GM12865 (cell line): ENCODE results near the gene LGI1.

Experiments
- DNase-seq: peaks from one replicate; pipeline ENCODE4 v3.0.0; 2010; ENCODE audit warnings: low read depth
- H3K4me3 ChIP-seq: 2 replicates; pipeline ENCODE4 v1.5.1; 2011; ENCODE audit warnings: mild to moderate bottlenecking, low read depth, low read length, control low read depth
- TF ChIP-seq, protein P1 (sequence below): IDR thresholded peaks from 2 replicates; pipeline ENCODE4 v1.5.1; 2011; ENCODE audit warnings: low read length, control low read depth, low read depth, inconsistent platforms; ENCODE audit not compliant: insufficient read depth; ENCODE audit errors: missing control alignments

LGI1 gene

DNA sequence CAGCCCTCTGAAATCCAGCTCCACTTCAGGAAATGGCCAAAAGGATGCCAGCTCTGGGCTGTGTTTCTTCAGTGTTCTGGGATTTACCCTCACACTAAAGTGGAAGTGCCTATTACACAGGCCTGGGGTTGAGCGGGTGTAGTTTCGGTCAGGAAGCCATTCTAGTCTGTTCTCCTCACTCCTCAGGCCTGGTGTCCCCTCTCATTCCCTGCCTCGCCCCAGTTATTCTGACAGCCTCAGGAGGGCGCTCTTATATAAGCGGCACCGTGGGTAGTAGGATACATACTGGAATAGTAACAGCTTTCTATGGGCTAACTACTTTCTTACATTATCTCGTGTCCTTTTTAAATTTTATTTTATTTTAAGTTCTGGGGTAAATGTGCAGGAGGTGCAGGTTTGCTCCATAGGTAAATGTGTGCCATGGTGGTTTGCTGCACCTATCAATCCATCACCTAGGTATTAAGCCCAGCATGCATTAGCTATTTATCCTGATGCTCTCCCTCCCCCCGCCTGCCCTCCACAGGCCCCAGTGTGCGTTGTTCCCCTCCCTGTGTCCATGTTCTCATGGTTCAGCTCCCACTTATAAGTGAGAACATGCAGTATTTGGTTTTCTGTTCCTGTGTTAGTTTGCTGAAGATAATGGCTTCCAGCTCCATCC, 12.2 kb upstream of the LGI1 start:
- DNase-seq: peak; percentile 12
- no peak overlapping the region for H3K4me3 ChIP-seq
- TF ChIP-seq, protein P1, sequence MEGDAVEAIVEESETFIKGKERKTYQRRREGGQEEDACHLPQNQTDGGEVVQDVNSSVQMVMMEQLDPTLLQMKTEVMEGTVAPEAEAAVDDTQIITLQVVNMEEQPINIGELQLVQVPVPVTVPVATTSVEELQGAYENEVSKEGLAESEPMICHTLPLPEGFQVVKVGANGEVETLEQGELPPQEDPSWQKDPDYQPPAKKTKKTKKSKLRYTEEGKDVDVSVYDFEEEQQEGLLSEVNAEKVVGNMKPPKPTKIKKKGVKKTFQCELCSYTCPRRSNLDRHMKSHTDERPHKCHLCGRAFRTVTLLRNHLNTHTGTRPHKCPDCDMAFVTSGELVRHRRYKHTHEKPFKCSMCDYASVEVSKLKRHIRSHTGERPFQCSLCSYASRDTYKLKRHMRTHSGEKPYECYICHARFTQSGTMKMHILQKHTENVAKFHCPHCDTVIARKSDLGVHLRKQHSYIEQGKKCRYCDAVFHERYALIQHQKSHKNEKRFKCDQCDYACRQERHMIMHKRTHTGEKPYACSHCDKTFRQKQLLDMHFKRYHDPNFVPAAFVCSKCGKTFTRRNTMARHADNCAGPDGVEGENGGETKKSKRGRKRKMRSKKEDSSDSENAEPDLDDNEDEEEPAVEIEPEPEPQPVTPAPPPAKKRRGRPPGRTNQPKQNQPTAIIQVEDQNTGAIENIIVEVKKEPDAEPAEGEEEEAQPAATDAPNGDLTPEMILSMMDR: peak; percentile 25

DNA sequence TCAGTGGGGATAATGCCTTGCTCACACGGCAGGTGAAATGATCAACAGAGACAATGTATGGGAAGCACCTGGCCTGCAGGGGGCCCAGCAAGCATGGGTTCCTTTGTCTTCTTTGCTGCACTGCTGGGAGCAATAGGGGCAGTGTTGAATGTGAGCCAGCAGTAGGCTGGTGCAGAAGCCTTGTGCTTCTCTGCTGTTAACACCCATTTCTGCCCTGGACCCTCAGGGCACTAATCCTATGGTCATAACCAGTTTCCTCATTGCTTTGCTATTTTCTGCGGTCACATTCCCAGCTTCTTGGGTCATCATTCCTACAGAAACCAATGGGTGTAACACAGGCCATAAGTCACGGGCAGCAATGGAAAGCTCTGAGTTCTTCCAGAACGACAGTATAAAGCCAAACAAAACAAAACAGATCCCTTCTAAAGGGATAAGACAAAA, 10.9 kb upstream of the LGI1 start:
- H3K4me3 ChIP-seq: no peak overlapping the region
- TF ChIP-seq, protein P1: peak; percentile 43
- peak; percentile 49 for DNase-seq

GRCh38 chr10:93749218-93749799, 8.4 kb upstream of the LGI1 start:
- H3K4me3 ChIP-seq: no peak overlapping the region
- DNase-seq: no peak
- TF ChIP-seq, protein P1: no peak

- DNase-seq: no peak
- TF ChIP-seq, protein P1: no peak
- no peak overlapping the region for H3K4me3 ChIP-seq
These were observed 6.6 kb upstream of the LGI1 start for GRCh38 chr10:93751124-93751523.

GRCh38 chr10:93751832-93752231, 5.9 kb upstream of the LGI1 start:
- H3K4me3 ChIP-seq: no peak overlapping the region
- peak; percentile 29 for DNase-seq
- TF ChIP-seq, protein P1: no peak

DNA sequence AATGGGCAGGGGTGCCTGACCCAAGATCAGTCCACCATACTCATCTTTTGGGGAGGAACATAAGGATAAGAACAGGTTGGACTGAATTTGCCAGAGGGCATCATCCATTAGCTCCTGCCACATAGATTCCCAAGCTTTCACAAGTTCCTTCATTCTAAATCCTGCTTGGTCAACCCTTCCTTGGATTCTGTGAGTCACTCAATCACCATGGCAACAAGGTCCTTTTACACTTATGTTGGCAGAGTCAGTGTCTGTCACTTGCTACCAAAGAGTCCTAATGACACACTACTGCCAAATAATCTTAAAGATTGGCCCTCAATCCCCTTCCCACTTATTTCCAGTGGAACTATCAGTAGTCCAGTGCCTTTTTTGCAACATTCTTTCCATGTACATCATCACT, 5.0 kb upstream of the LGI1 start:
- no peak overlapping the region for H3K4me3 ChIP-seq
- TF ChIP-seq, protein P1: no peak
- DNase-seq: no peak
